NCI-H1694 (cell line): ENCODE measurements around the gene LIMS1.
"Not testable (repeated sequence)": the region's sequence is repeated elsewhere in the genome, so short reads cannot be mapped to it uniquely, and the experiment has no call there.

ENCODE experiments used
- DNase-seq: peaks from one replicate; lab custom pipeline; 2025; lab: John Stamatoyannopoulos, UW

The LIMS1 gene

GRCh38 chr2:108533832-108534583 lies at the start of gene LIMS1:
Gene LIMS1, plus strand, starts transcription at chr2:108534470. Its CDS starts 93 bp downstream, at chr2:108534563.
- DNase-seq, result peak; percentile 73

GRCh38 chr2:108485253-108485652 lies 49.0 kb upstream of the LIMS1 start:
- no peak for DNase-seq

GRCh38 chr2:108490506-108491122 lies 43.7 kb upstream of the LIMS1 start:
- DNase-seq, result no peak

GRCh38 chr2:108491848-108492247 lies 42.4 kb upstream of the LIMS1 start:
- DNase-seq, result no peak

GRCh38 chr2:108492364-108492763 lies 41.9 kb upstream of the LIMS1 start:
- DNase-seq, result no peak

- not testable (repeated sequence) for DNase-seq
Measured at GRCh38 chr2:108496167-108496566, 38.1 kb upstream of the LIMS1 start.

GRCh38 chr2:108507620-108508019 lies 26.6 kb upstream of the LIMS1 start:
- not testable (repeated sequence) for DNase-seq

- not testable (repeated sequence) for DNase-seq
Measured at GRCh38 chr2:108512431-108512830, 21.8 kb upstream of the LIMS1 start.

- not testable (repeated sequence) for DNase-seq
Measured at GRCh38 chr2:108514478-108514877, 19.8 kb upstream of the LIMS1 start.

GRCh38 chr2:108524688-108525087 lies 9.6 kb upstream of the LIMS1 start:
- DNase-seq, result not testable (repeated sequence)

GRCh38 chr2:108525258-108525657 lies 9.0 kb upstream of the LIMS1 start:
- DNase-seq, result not testable (repeated sequence)

GRCh38 chr2:108531674-108532055 lies 2.6 kb upstream of the LIMS1 start:
- DNase-seq, result no peak

- peak; percentile 19 for DNase-seq
Measured at GRCh38 chr2:108534584-108535356, 500 bp downstream of the LIMS1 start.

GRCh38 chr2:108535357-108535631 lies 1.0 kb downstream of the LIMS1 start:
- DNase-seq, result no peak

- no peak for DNase-seq
Measured at GRCh38 chr2:108536133-108536780, 2.0 kb downstream of the LIMS1 start.

GRCh38 chr2:108536911-108537310 lies 2.6 kb downstream of the LIMS1 start:
- DNase-seq, result no peak

GRCh38 chr2:108538000-108538625 lies 3.8 kb downstream of the LIMS1 start:
- no peak for DNase-seq

GRCh38 chr2:108541451-108541850 lies 7.2 kb downstream of the LIMS1 start:
- no peak for DNase-seq

- no peak for DNase-seq
Measured at GRCh38 chr2:108542071-108542470, 7.8 kb downstream of the LIMS1 start.

- no peak for DNase-seq
Measured at GRCh38 chr2:108547606-108548005, 13.3 kb downstream of the LIMS1 start.

GRCh38 chr2:108548208-108549003 lies 14.1 kb downstream of the LIMS1 start:
- DNase-seq, result no peak
